ENCODE data around the gene ZNF728. TPM values are rescaled to one million over a fixed set of nuclear protein-coding genes. Genes with fewer than 3 reads are reported as not detected.

ZNF728 gene
- total RNA-seq, 2 donors from 2014 or later = not detected

Small RNA genes lying within 50 kb of the gene (small RNA-seq; reads per million reads assigned to genes)
- gene AC022145.2 = not detected

Other genes starting within 250 kb of the ZNF728 start
- not detected for gene ZNF99, start 219.0 kb downstream of the ZNF728 start, total RNA-seq
- gene ZNF723, start 170.9 kb downstream of the ZNF728 start, total RNA-seq = not detected
- not detected for gene ZNF730, start 113.8 kb upstream of the ZNF728 start, total RNA-seq
- 1 to 10 TPM in 1 of 2 donors, under 1 TPM in 1; 0.33 to 1.3 TPM for gene ZNF724, start 247.2 kb upstream of the ZNF728 start, total RNA-seq